Measurements from ENCODE around the gene RPL22. TPM values are rescaled to one million over a fixed set of nuclear protein-coding genes. Genes with fewer than 3 reads are reported as not detected.

RPL22 gene
- 437 and 463 TPM in 2 replicates for total RNA-seq

GRCh38 chr1:6199298-6200187 is at the start of gene RPL22:
RPL22 (minus strand) TSS chr1:6199595; CDS start chr1:6199573, 22 bp downstream.
- H3K4me3 Mint-ChIP-seq: peak within 1 kb of the TSS; percentile 88

GRCh38 chr1:6248161-6248776 is 48.9 kb upstream of the RPL22 start:
- Mint-ChIP-seq H3K27ac (no peak overlapping the region), H3K27me3 (peaks cover 52% of the 10 kb centered on the region), H3K4me3 (no peak overlapping the region), H3K36me3 (ENCODE audit: low read depth) (no peaks in the 10 kb centered on the region), H3K9me3 (no peaks in the 10 kb centered on the region), H3K4me1 (peaks cover 15% of the 10 kb centered on the region)
- intact Hi-C loops (cut with micrococcal nuclease): loop anchor here (5.0 kb wide), 2 partner anchors 174 to 239 kb away; partner anchors contain the start of gene ESPN
- DNase-seq: no peak

More at GRCh38 chr1:6199298-6200187, at the start of gene RPL22:
- DNase-seq: peak; percentile 99
- Mint-ChIP-seq H3K9me3 (peaks cover 6% of the 10 kb centered on the region), H3K27ac (peak within 1 kb of the TSS; percentile 85), H3K4me1 (peaks cover 37% of the 10 kb centered on the region), H3K36me3 (ENCODE audit: low read depth) (peaks cover 33% of the 10 kb centered on the region), H3K27me3 (no peaks in the 10 kb centered on the region)
- intact Hi-C loops (cut with micrococcal nuclease): loop anchor here (1.0 to 5.0 kb wide), 3 partner anchors 9 to 207 kb away; partner anchors contain the start of genes ICMT and NPHP4

- H3K4me1 Mint-ChIP-seq: peaks cover 15% of the 10 kb centered on the region
- DNase-seq: no peak
- H3K27me3 Mint-ChIP-seq: peaks cover 55% of the 10 kb centered on the region
- no peak overlapping the region for H3K4me3 Mint-ChIP-seq
- no peak overlapping the region for H3K27ac Mint-ChIP-seq
- H3K36me3 Mint-ChIP-seq (ENCODE audit: low read depth): no peaks in the 10 kb centered on the region
- intact Hi-C loops (cut with micrococcal nuclease): loop anchor here (1.0 to 5.0 kb wide), 4 partner anchors 13 to 240 kb away; partner anchors contain the start of genes ESPN and GPR153
- H3K9me3 Mint-ChIP-seq: no peaks in the 10 kb centered on the region
Measured at GRCh38 chr1:6247651-6248050, 48.3 kb upstream of the RPL22 start.

GRCh38 chr1:6246497-6247467 is 47.4 kb upstream of the RPL22 start:
- Mint-ChIP-seq H3K27me3 (peaks cover 55% of the 10 kb centered on the region), H3K36me3 (ENCODE audit: low read depth) (no peaks in the 10 kb centered on the region), H3K9me3 (no peaks in the 10 kb centered on the region), H3K4me3 (peak overlapping the region; percentile 78), H3K27ac (peak overlapping the region; percentile 65), H3K4me1 (peaks cover 15% of the 10 kb centered on the region)
- DNase-seq: peak; percentile 94
- intact Hi-C loops (cut with micrococcal nuclease): loop anchor here (1.0 to 5.0 kb wide), 6 partner anchors 14 to 241 kb away; partner anchors contain the start of genes ESPN and GPR153

GRCh38 chr1:6245869-6246496 is 46.6 kb upstream of the RPL22 start:
- Mint-ChIP-seq H3K27me3 (peaks cover 59% of the 10 kb centered on the region), H3K9me3 (no peaks in the 10 kb centered on the region), H3K36me3 (ENCODE audit: low read depth) (peaks cover 4% of the 10 kb centered on the region), H3K27ac (no peak overlapping the region), H3K4me3 (peak overlapping the region; percentile 78), H3K4me1 (peaks cover 21% of the 10 kb centered on the region)
- intact Hi-C loops (cut with micrococcal nuclease): loop anchor here (1.0 to 5.0 kb wide), 6 partner anchors 15 to 241 kb away; partner anchors contain the start of genes ESPN and GPR153
- peak; percentile 92 for DNase-seq

- intact Hi-C loops (cut with micrococcal nuclease): loop anchor here (1.0 to 5.0 kb wide), 3 partner anchors 137 to 242 kb away; partner anchors contain the start of gene ESPN
- Mint-ChIP-seq H3K9me3 (no peaks in the 10 kb centered on the region), H3K27me3 (peaks cover 60% of the 10 kb centered on the region), H3K4me3 (no peak overlapping the region), H3K27ac (no peak overlapping the region), H3K4me1 (peaks cover 21% of the 10 kb centered on the region), H3K36me3 (ENCODE audit: low read depth) (peaks cover 4% of the 10 kb centered on the region)
- DNase-seq: peak; percentile 96
Measured at GRCh38 chr1:6245086-6245868, 45.9 kb upstream of the RPL22 start.

GRCh38 chr1:6244401-6245049 is 45.1 kb upstream of the RPL22 start:
- peaks cover 62% of the 10 kb centered on the region for H3K27me3 Mint-ChIP-seq
- peak overlapping the region; percentile 51 for H3K27ac Mint-ChIP-seq
- no peak for DNase-seq
- H3K9me3 Mint-ChIP-seq: no peaks in the 10 kb centered on the region
- peak overlapping the region; percentile 26 for H3K4me3 Mint-ChIP-seq
- intact Hi-C loops (cut with micrococcal nuclease): loop anchor here (1.0 to 5.0 kb wide), 3 partner anchors 136 to 243 kb away; partner anchors contain the start of gene ESPN
- peaks cover 4% of the 10 kb centered on the region for H3K36me3 Mint-ChIP-seq (ENCODE audit: low read depth)
- peaks cover 19% of the 10 kb centered on the region for H3K4me1 Mint-ChIP-seq

- H3K27ac Mint-ChIP-seq: peak within 1 kb of the TSS; percentile 51
- peak within 1 kb of the TSS; percentile 26 for H3K4me3 Mint-ChIP-seq
- no peak for DNase-seq
- intact Hi-C loops (cut with micrococcal nuclease): no loop called here
- H3K9me3 Mint-ChIP-seq: no peaks in the 10 kb centered on the region
- H3K4me1 Mint-ChIP-seq: peaks cover 22% of the 10 kb centered on the region
- peaks cover 67% of the 10 kb centered on the region for H3K27me3 Mint-ChIP-seq
- peaks cover 4% of the 10 kb centered on the region for H3K36me3 Mint-ChIP-seq (ENCODE audit: low read depth)
Measured at GRCh38 chr1:6243993-6244392, 44.6 kb upstream of the RPL22 start, which contains the start of gene HES3. HES3 (plus strand) TSS chr1:6244179; CDS start chr1:6244366, 187 bp downstream.

- H3K36me3 Mint-ChIP-seq (ENCODE audit: low read depth): peaks cover 4% of the 10 kb centered on the region
- peaks cover 65% of the 10 kb centered on the region for H3K27me3 Mint-ChIP-seq
- H3K4me3 Mint-ChIP-seq: no peak overlapping the region
- H3K4me1 Mint-ChIP-seq: peaks cover 23% of the 10 kb centered on the region
- no peak overlapping the region for H3K27ac Mint-ChIP-seq
- intact Hi-C loops (cut with micrococcal nuclease): no loop called here
- no peak for DNase-seq
- H3K9me3 Mint-ChIP-seq: no peaks in the 10 kb centered on the region
Measured at GRCh38 chr1:6243053-6243834, 43.8 kb upstream of the RPL22 start.

- Mint-ChIP-seq H3K36me3 (ENCODE audit: low read depth) (peaks cover 4% of the 10 kb centered on the region), H3K27ac (no peak overlapping the region), H3K27me3 (peaks cover 55% of the 10 kb centered on the region), H3K4me3 (no peak overlapping the region), H3K4me1 (peaks cover 23% of the 10 kb centered on the region), H3K9me3 (no peaks in the 10 kb centered on the region)
- intact Hi-C loops (cut with micrococcal nuclease): no loop called here
- peak; percentile 63 for DNase-seq
Measured at GRCh38 chr1:6241887-6242740, 42.7 kb upstream of the RPL22 start.
